ENCODE data around the gene ACAP3. TPM values are rescaled to one million over a fixed set of nuclear protein-coding genes. Genes with fewer than 3 reads are reported as not detected.

Gene ACAP3
- total RNA-seq, 1 experiment from 2014 or later = 67.6 TPM

GRCh38 chr1:1335792-1336248 is 28.1 kb upstream of the ACAP3 start:
- no peak overlapping the region for H3K4me3 ChIP-seq (ENCODE audit: low read depth, low read length, poor library complexity, severe bottlenecking)
- CTCF ChIA-PET = no interaction called here
- POLR2A ChIA-PET (ENCODE audit: low non-redundant PET) = no interaction called here
- TF ChIP-seq EZH2 (IDR thresholded peaks at IDR 0.05; ENCODE audit: borderline replicate concordance, low read depth, low read length, poor library complexity, severe bottlenecking) (no peak), CTCF (conservative IDR thresholded peaks at IDR 0.05; ENCODE audit: low read depth, low read length) (no peak)
- no peak overlapping the region for H3K27ac ChIP-seq (ENCODE audit: low read depth, low read length, poor library complexity, severe bottlenecking)
- BruUV-seq (replicated peaks) = no TSS peak
- no peak for DNase-seq (ENCODE audit: low spot score)
- H3K36me3 ChIP-seq (ENCODE audit: insufficient read depth, low read length, poor library complexity, severe bottlenecking) = peaks cover 6% of the 10 kb centered on the region
- intact Hi-C loops (cut with micrococcal nuclease; ENCODE audit: unreplicated experiment) = no loop called here
- no peaks in the 10 kb centered on the region for H3K27me3 ChIP-seq (replicated peaks; ENCODE audit: insufficient read depth, low read depth, low read length, poor library complexity)
- H3K9me3 ChIP-seq (ENCODE audit: low read depth, low read length, poor library complexity, severe bottlenecking) = no peaks in the 10 kb centered on the region
- H3K4me1 ChIP-seq (ENCODE audit: insufficient read depth, low read length, poor library complexity, severe bottlenecking) = peaks cover 3% of the 10 kb centered on the region

- no peak overlapping the region for H3K4me3 ChIP-seq (ENCODE audit: low read depth, low read length, poor library complexity, severe bottlenecking)
- CTCF ChIA-PET = no interaction called here
- H3K9me3 ChIP-seq (ENCODE audit: low read depth, low read length, poor library complexity, severe bottlenecking) = no peaks in the 10 kb centered on the region
- no peak overlapping the region for H3K27ac ChIP-seq (ENCODE audit: low read depth, low read length, poor library complexity, severe bottlenecking)
- TF ChIP-seq CTCF (conservative IDR thresholded peaks at IDR 0.05; ENCODE audit: low read depth, low read length) (no peak), EZH2 (IDR thresholded peaks at IDR 0.05; ENCODE audit: borderline replicate concordance, low read depth, low read length, poor library complexity, severe bottlenecking) (no peak)
- no TSS peak for BruUV-seq (replicated peaks)
- intact Hi-C loops (cut with micrococcal nuclease; ENCODE audit: unreplicated experiment) = no loop called here
- H3K4me1 ChIP-seq (ENCODE audit: insufficient read depth, low read length, poor library complexity, severe bottlenecking) = peaks cover 4% of the 10 kb centered on the region
- H3K36me3 ChIP-seq (ENCODE audit: insufficient read depth, low read length, poor library complexity, severe bottlenecking) = peaks cover 6% of the 10 kb centered on the region
- POLR2A ChIA-PET (ENCODE audit: low non-redundant PET) = no interaction called here
- no peaks in the 10 kb centered on the region for H3K27me3 ChIP-seq (replicated peaks; ENCODE audit: insufficient read depth, low read depth, low read length, poor library complexity)
- no peak for DNase-seq (ENCODE audit: low spot score)
Observed at GRCh38 chr1:1335283-1335682, 27.6 kb upstream of the ACAP3 start.

GRCh38 chr1:1334835-1335234 is 27.1 kb upstream of the ACAP3 start:
- H3K9me3 ChIP-seq (ENCODE audit: low read depth, low read length, poor library complexity, severe bottlenecking) = no peaks in the 10 kb centered on the region
- ChIA-PET CTCF (no interaction called here), POLR2A (ENCODE audit: low non-redundant PET) (no interaction called here)
- intact Hi-C loops (cut with micrococcal nuclease; ENCODE audit: unreplicated experiment) = no loop called here
- no TSS peak for BruUV-seq (replicated peaks)
- no peak overlapping the region for H3K27ac ChIP-seq (ENCODE audit: low read depth, low read length, poor library complexity, severe bottlenecking)
- H3K36me3 ChIP-seq (ENCODE audit: insufficient read depth, low read length, poor library complexity, severe bottlenecking) = peaks cover 3% of the 10 kb centered on the region
- no peak for TF ChIP-seq EZH2 (IDR thresholded peaks at IDR 0.05; ENCODE audit: borderline replicate concordance, low read depth, low read length, poor library complexity, severe bottlenecking)
- no peak for TF ChIP-seq CTCF (conservative IDR thresholded peaks at IDR 0.05; ENCODE audit: low read depth, low read length)
- no peaks in the 10 kb centered on the region for H3K27me3 ChIP-seq (replicated peaks; ENCODE audit: insufficient read depth, low read depth, low read length, poor library complexity)
- no peak for DNase-seq (ENCODE audit: low spot score)
- peaks cover 4% of the 10 kb centered on the region for H3K4me1 ChIP-seq (ENCODE audit: insufficient read depth, low read length, poor library complexity, severe bottlenecking)
- no peak overlapping the region for H3K4me3 ChIP-seq (ENCODE audit: low read depth, low read length, poor library complexity, severe bottlenecking)
